Muscle of arm (tissue), 12 donors: ENCODE data around the gene STK38L. TPM values are rescaled to one million over a fixed set of nuclear protein-coding genes. Genes with fewer than 3 reads are reported as not detected.

ENCODE experiments used
- DNase-seq: peaks from one replicate; pipeline ENCODE4 v3.0.0-alpha.2; 2013
- polyA plus RNA-seq, 12 donors: library from polyadenylated mRNA; unstranded; fragments of 120-200 nt; gene quantifications; one replicate each; pipeline ENCODE4 v1.2.1, GENCODE V29; 2013; ENCODE audit not compliant: insufficient read length in 12 of 12

Gene STK38L
- polyA plus RNA-seq, 12 donors = 12.0 to 41.1 (median 28.1) TPM; not detected in 1

DNA sequence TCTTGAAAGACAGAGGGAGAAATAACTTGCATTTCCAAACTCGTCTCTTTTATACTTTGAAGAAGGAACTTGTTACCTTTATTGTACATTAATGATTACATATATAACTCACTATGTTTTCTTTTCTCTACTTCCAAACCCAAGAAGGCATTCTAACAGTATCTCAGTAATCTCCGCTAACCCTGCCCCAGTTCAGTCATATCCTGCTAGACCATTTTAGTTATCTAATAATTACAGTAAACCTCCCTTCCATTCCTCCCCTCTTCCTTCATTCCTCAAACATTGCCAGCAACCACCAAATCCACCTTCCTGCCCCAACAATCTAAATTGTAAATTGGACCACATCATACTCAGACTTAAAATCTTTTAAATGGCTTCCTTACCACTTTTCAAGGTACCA lies 30.6 kb downstream of the STK38L start:
- no peak for DNase-seq

DNA sequence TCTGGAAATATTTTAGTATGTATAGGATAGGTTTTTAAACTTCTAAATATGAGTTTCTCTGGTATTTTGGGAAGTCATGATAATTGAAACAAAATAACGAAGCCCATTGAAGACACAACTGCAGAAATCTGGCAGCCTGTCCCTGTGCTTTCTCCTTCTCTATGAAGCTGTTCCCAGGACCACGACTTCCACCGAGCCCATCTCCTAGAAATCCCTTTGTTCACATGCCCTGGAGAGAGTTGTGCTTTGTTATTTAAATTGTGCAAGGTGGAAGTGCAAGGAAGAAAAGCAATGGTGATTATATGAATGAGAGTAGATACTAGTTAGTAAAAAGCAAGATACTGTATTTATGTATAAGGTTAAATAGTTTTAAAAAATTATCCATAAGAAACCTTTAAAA lies 32.2 kb downstream of the STK38L start:
- DNase-seq = no peak

DNA sequence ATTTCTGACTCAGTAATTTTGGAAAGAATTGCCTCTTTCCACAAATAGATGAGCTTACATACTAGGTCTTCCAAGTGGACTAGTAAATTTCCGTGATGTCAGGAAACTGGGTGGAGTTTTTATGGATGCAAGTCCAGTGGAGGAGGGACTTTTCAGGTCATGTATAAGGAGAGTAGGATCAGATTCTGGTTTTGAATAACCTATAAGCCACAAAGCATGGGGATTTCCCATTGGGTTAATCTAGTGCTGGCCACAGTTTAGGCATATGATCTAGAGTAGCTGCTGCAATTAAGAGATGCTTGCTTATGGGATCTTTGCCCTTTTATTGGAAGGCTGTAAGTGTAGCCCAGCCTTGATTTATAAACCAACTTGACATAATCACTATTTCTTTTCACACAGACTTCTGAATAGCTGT lies 33.8 kb downstream of the STK38L start:
- peak; percentile 47 for DNase-seq

DNA sequence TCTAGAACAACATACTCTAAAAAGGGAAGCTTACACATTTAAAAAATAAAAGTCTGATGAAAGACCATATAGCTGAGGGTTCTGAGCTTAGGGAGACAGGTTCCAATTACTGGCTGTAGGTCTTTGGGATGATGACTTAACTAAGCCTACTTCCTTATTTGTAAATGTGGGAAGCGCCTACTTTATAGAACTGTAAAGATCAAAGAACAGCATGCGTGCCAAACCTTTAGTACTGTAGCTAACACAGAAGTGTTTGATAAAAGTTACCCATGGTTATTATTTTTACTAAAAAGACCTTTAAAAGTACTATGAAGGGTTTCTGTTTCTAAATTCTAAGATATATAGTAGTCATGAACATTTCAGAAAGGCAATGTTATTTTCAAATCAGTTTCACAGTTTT lies 35.7 kb downstream of the STK38L start:
- no peak for DNase-seq

DNA sequence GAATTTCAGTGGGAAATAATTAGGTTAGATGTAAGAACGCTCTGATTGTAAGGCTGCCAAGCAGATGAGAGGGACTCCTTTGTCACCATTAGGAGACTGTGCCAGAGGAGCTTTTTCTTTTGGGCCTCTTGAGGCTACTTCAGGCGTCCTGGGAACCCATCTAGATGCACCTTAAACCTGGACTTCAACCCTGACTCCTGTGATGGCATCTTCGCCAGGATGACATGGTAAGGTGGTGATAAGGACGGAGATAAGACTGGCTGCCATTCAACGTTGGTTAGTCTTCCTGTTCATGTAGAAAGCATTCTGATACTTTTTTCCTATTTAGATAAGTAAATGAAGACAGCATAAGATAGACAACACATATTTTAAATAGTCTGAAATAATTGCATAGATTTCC lies 36.3 kb downstream of the STK38L start:
- DNase-seq = no peak

DNA sequence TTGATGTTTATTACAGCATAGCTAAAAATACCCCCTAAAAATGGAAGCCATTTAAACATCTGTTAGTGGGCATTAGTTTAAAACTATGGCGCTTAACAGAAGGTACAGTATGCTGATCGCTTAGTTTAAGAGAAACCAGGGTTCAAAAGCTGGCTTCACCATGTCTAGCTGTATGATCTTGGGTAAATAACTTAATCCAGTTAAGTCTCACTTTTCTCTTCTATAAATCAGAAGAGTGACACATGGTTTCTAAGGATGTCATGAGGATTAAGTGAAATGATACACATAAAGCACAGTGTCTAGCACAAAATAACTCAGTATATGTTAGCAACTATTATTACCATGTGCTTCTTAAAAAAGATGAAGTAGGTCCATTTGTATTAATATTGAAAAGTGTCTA lies 38.7 kb downstream of the STK38L start:
- no peak for DNase-seq

DNA sequence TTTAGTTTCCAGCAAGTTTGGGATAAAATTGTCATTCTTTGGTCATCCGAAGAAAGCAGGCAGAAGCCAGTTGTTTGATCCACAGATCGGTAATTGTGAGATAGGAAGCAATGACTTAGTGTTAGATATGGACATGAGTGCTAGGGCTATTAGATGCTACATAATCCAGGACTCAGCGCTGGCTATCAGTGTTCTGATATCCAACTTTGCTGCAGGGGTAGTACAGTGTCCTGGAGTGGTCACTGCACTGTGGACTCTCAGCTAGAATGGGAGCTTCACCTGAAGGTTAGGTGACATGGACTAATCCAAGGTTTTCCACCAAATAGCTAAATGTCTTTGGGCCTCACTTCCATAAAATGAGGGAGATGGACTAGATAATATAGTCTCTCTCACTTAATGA lies 39.9 kb downstream of the STK38L start:
- DNase-seq = no peak

DNA sequence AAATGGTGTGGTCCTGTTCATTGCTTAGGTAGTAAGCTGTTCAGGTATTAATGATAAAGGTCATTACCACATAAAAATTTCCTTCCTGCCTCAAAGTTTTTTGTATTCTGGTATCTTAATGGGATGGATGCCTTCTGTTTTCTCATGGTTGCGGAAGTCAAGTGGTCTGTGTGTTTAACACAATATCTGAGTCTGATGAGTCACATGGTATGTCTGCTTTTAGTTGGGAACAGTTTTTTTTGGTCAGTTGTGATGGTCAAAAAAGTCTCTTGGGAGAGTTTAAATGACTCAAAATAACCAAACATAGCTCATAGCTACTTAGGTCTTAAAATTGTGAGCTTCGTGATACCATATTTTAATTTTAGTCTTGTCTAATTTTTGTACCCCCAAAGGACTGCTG lies 40.7 kb downstream of the STK38L start:
- DNase-seq = no peak

DNA sequence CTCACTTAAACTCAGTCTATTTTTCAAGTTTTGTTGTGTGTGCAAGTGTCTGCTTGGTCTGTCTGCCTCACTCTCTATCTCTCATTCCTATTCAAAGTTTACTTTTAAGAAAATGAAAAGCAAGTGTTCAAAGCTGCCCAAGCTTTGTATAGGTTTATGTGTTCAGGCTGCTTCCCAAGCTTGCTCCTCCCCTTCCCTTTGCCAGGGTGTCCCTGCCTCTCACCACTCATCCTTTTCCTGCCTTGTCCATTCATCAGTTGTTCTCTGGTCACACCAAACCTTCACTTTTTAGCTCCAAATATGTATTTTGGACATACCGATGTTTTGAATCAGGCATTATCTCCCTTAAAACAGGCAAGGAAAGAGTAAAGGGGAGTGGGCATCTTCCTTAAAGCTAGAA lies 41.3 kb downstream of the STK38L start:
- DNase-seq = no peak

DNA sequence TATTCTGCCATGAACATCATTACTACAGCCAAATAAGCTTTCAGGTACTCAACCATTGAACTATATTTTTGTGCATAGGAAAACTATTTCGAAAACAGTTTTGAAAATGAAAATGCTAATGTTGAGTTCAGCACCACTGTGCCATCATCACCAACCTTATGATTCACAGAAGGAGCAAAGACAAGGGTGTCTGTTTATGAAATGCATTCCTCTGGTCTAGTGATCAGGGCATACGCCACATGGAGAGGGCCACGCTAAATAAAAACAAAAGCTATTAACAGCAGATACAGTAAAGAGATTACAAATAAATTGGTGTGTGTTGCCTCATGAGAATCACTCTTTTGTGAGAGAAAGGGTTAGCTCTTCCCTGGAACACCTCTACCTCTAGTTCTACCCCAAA lies 45.3 kb downstream of the STK38L start:
- DNase-seq = no peak

DNA sequence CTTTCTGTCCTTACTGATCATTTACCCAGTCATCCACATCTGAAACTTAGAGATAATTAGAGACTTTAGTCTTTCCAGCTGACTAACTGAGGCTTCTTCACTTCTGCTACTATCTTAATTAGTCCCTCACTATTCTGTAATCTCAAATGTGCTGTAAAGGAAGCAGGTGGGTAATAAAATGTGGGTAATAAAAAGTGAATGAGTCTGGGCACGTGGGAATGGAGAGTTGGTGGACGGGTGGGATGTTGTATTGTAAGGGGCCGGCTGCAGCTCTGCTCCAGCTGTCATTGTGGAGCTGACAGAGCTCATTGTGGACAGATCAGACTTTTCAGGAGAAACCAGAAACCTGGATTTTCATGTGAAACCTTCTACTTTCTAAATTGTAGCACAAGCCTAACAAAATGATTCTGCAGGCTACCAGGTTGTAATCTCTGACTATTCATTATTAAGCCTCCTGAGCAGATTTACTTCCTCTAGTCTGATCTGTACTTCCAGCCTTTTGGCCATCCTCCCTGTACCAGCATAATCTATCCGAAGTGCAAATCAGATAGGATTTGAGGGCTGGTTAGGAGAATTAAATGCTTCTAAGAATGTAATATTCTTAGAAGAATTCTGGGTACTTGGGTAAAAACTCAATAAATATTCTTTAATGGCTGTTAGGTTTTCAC lies 46.5 kb downstream of the STK38L start:
- no peak for DNase-seq

DNA sequence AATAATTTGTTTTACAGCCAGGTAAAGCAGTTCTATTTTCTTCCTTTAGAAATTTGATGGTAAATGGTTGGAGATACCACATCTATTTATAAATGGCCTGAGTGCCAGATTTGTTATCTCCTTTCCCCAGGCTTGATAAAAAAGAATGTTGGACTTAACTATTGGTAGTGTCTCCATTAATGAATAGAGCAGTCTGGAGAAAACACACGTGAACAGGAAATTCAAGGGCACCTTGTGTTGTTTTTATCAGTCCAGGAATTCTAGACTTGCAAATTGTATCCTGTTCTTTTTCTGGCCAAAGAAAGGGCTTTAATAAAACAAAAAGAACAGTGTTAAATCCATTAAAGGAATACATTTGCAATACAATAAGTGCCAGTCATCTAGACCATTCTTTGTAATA lies 47.8 kb downstream of the STK38L start:
- no peak for DNase-seq

DNA sequence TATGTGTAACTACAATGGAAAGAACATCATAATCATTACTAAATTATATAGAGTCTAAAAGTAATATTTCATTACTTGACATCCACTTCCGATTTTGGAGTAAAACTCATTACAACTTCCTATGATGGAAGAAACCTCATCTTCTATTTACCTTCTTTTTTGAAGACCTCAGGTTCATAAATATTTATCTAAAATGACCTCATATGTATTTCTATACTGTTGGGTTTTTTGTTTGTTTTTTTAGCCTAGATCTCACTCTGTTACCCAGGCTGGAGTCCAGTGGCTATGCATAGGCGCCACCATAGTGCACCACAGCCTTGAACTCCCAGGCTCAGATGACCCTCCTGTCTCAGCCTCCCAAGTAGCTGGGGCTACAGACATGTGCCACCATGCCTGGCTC lies 48.6 kb downstream of the STK38L start:
- DNase-seq = no peak

DNA sequence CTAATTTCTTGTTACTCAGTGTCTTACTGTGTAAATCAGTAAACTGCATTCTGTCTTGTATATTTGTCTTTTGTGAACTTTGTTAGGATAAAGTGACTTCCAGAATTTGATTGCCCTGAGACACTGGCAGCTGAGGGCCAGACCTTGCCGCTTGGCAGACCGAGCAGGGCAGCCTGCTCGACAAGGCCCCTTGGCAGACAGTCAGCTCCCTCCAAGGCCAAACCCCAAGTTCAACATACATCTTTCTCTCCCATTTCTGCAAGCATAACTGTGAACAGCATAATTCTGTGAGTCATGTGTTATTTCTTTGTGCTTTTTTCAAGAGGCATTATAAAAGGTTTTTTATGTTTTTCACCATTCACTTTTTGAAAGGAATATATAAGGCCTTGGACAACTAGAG lies 49.4 kb downstream of the STK38L start:
- DNase-seq = no peak

DNA sequence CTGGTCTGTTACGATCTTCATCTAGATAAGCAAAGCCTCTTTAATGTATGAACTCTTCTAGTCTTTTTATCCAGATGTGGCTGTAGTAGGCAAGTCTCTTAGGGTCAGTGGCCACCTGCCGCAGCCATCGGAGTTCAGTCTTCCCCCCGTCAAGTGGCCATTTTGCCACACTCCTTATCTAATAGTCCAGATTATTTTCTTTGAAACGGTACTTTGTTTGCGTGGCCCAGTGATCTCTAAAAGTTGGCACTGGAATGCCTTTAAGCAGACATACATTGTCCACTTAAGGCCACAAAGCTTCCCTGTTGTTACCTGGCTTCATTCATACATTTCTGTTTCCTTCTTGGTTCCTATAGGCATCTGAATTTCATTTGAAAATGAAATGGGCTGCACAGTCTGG lies 52.6 kb downstream of the STK38L start:
- DNase-seq = no peak

DNA sequence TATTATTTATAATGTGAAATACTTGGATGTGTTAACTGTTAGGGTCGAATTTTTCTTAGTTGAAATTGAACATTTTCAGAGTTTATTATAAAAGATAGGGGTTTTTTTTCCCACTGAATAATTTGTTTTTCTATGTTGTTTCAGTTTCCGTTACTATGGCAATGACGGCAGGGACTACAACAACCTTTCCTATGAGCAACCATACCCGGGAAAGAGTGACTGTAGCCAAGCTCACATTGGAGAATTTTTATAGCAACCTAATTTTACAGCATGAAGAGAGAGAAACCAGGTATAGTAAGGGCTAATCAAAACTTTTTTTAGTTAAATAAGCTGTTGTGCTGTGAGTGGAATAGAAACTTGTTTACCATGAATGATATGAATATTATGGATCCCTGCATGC lies 53.5 kb downstream of the STK38L start:
- DNase-seq = peak; percentile 11

DNA sequence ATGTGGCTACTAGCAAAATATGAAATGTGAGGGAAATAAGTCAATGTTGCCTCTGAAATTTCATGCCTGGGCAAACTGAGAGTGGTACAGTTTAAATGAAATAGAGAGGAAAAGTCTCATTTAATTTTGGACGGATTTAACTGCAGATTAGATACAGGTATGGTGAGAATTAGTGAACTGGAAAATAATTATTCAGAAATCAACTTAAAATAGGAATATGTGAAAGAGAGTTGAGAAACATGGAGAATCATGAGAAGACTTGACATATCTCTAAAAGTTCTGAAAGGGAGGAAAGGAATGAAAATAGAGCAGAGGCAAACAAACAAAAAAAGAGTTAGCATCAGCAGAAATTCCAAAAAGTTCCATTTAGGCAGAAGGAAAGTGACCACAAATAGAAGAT lies 55.0 kb downstream of the STK38L start:
- no peak for DNase-seq

DNA sequence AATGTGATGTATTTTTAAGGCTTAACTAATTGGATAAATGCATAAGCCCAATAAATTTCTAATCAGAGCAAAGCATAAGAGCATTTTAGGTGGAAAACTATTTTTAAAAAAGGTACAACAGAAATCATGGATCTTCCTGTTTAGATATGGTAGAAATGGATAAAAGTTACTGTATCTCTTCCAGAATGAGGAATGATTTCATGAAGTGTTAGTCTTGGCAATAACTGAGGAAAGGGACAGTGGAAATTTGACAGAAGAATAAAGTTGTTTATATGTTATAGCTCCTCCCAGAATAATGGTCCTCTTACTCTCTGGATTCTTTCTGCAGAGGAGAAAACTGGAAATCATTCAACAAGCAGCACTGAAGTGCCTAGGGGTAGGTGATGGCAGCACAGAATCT lies 56.1 kb downstream of the STK38L start:
- DNase-seq = no peak

DNA sequence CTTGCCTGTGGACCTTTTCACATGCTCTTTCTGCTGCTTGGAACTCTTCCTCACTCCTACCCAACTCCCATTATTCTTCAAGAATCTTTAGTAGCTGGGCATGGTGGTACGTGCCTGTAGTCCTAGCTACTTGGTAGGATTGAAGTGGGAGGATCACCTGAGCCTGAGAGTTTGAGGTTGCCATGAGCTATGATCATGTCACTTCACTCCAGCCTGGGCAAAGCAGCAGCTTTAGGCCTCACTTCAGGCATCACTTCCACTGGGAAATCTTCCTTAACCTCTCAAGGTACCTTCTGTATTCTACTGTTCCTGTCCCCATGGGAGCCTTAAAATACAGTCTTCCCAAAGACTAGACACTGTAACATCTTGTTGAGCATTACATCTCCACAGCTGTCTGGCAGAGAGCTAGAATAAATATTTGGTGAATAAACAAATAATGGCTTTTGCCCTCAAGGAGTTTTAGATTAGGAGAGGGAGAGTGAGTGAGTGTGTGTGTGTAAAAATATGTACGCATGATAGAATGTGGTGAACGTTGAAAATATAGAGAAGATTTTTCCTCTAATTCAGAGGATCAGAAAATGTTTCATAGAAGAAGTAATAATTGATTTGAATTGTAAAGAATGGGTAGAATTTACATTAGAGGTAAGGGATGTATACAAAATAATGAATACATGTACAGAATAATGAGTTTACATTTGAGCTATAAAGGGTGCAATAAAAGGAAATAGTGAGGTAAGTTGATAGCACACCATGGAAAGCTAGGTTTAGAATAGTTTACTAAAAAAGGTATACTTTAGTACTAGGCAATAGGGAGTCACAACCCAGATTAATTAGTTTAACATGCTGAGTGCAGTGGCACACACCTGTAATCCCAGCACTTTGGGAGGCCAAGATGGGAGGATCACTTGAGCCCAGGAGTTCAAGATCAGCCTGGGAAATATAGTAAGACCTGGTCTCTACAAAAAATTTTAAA lies 59.3 kb downstream of the STK38L start:
- no peak for DNase-seq

DNA sequence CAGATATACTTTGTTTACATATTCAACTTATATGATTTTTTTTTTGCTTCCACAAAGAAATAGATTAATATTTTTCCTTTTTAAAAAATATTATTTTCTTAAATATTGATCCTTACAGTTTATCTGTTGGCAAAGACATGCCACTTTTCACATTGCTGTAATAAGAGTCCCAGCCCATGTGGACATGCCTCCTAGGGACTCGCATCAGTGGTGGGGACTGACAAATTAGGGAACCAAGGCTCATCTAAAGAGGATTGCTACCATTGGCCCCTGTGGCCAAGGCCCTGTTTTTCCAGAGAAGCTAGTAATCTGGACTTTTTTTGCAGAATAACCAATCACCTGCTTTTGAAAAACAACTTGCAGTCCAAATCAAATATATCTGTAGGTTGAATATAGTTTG lies 60.8 kb downstream of the STK38L start:
- DNase-seq = no peak

DNA sequence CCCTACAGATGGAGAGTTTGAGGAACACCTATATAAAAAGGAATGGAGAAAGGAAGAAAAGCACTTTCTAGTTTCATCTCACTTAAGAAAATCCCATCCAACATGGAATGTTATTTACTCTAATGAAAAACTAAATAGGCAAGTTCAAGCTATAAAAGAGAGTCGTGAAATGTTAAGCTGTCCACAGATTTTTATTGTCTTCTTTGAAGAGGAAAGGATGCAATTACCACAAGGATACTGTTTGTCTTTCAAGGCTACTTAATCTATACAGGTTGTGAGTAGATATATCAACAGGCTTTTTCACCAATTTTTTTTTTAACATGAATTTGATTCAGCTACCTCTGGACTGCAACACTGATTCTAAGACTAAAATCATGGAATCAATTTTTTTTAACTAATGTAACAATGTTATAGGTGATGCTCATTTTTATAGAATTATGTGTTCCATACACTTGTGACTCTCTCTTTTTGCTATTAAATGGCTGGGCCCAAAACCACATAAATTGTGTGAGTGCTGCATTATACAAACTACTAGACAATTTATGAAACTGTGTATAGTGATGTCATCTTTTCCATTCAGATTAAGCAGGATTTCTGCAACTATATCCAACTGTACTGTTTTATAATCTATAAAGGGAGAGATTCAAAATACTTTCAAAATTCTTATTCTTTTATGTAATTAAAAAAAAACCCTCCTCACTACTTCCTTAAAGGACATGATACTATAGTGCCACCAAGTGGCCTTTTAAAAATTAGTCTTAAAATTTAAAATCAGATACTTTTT lies 61.8 kb downstream of the STK38L start:
- peak; percentile 31 for DNase-seq

DNA sequence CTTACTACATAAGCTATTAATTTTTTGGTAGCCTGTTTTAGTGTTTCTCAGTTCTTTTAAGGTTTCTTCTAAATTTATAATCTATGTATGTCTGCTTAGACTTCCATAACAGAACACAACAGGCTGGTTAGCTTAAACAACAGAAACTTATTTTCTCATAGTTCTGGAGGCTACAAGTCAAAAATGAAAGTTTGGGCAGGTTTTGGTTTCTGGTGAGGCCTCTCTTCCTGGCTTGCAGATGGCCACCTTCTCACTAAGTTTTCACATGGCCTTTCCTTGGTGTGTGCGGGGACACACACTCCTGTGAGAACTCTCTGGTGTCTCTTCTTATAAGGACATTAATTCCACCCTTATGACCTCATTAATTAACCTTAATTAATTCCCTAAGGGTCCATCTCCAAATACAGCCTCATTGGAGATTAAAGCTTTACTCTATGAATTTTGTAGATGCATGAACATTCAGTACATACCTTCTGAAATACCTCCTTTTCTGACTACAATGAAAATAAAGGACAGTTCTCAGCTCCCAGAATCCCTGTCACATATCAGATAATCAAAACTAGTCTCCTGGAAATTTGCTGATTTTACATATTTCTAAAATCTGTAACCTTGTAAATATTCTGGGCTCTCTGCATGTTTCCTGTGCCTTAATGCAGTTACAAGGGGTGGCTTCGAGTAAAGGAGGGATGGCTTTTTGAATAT lies 65.4 kb downstream of the STK38L start:
- DNase-seq = no peak
